Muscle of back (tissue), 11 donors: ENCODE results near the gene EPHA10. TPM values are rescaled to one million over a fixed set of nuclear protein-coding genes. Genes with fewer than 3 reads are reported as not detected.

ENCODE experiments used
- DNase-seq, 3 donors: peaks; one replicate each; pipeline versions ENCODE4 v3.0.0 to v3.0.0-alpha.2; 2013
- polyA plus RNA-seq, 10 donors: library from polyadenylated mRNA; unstranded; fragments of 120-200 nt; gene quantifications; one replicate each; pipeline ENCODE4 v1.2.1, GENCODE V29; 2013; ENCODE audit not compliant: insufficient read length in 10 of 10

EPHA10 gene
- polyA plus RNA-seq, 10 donors, result 0.04 to 0.26 (median 0.18) TPM; not detected in 5

- no peak for DNase-seq
Observed at GRCh38 chr1:37677143-37677439, 87.8 kb downstream of the EPHA10 start.

- DNase-seq, result peak in 2 of 3 donors; percentile 53 to 79
Observed at GRCh38 chr1:37676281-37677142, 88.4 kb downstream of the EPHA10 start.

GRCh38 chr1:37673920-37674319 is 91.0 kb downstream of the EPHA10 start:
- no peak for DNase-seq

- no peak for DNase-seq
Observed at GRCh38 chr1:37672136-37672870, 92.6 kb downstream of the EPHA10 start.

- DNase-seq, result no peak
Observed at GRCh38 chr1:37671261-37671660, 93.7 kb downstream of the EPHA10 start.

- DNase-seq, result no peak
Observed at GRCh38 chr1:37670133-37670532, 94.8 kb downstream of the EPHA10 start.

GRCh38 chr1:37667023-37667671 is 97.8 kb downstream of the EPHA10 start:
- DNase-seq, result peak in 2 of 3 donors; percentile 53 to 77

- peak in 1 of 3 donors; percentile 33 for DNase-seq
Observed at GRCh38 chr1:37666241-37666867, 98.6 kb downstream of the EPHA10 start.

Other genes with a start within 250 kb of the EPHA10 start
- 1 to 10 TPM; 6.9 to 9.6 (median 8.4) TPM for gene SNIP1, start 210.8 kb downstream of the EPHA10 start, polyA plus RNA-seq
- gene DNALI1, start 208.2 kb downstream of the EPHA10 start, polyA plus RNA-seq, result 10 to 100 TPM in 6 of 10 donors, 1 to 10 TPM in 4; 5.5 to 16.1 (median 10.6) TPM
- gene GNL2, start 169.2 kb downstream of the EPHA10 start, polyA plus RNA-seq, result 10 to 100 TPM; 45.9 to 60.8 (median 52.1) TPM
- 1 to 10 TPM in 2 of 10 donors, under 1 TPM in 3, not detected in 5; 0.09 to 2.8 (median 0.16) TPM for gene RSPO1, start 130.2 kb downstream of the EPHA10 start, polyA plus RNA-seq
- 10 to 100 TPM in 5 of 10 donors, 1 to 10 TPM in 5; 5.7 to 15.7 (median 9.7) TPM for gene CDCA8, start 72.6 kb downstream of the EPHA10 start, polyA plus RNA-seq
- gene MANEAL, start 28.7 kb upstream of the EPHA10 start, polyA plus RNA-seq, result 1 to 10 TPM; 2.0 to 5.1 (median 3.0) TPM
- gene C1orf122, start 42.7 kb upstream of the EPHA10 start, polyA plus RNA-seq, result 10 to 100 TPM; 28.1 to 55.2 (median 34.3) TPM
- gene YRDC, start 43.1 kb upstream of the EPHA10 start, polyA plus RNA-seq, result 1 to 10 TPM; 6.4 to 9.5 (median 7.7) TPM
- 1 to 10 TPM; 4.8 to 8.0 (median 6.1) TPM for gene MTF1, start 94.5 kb upstream of the EPHA10 start, polyA plus RNA-seq
- 10 to 100 TPM in 9 of 10 donors, 1 to 10 TPM in 1; 7.1 to 13.6 (median 10.8) TPM for gene INPP5B, start 181.9 kb upstream of the EPHA10 start, polyA plus RNA-seq
- 10 to 100 TPM; 38.8 to 75.4 (median 57.2) TPM for gene SF3A3, start 224.9 kb upstream of the EPHA10 start, polyA plus RNA-seq
- 100 to 1,000 TPM in 9 of 10 donors, 10 to 100 TPM in 1; 66.8 to 174 (median 127) TPM for gene FHL3, start 240.4 kb upstream of the EPHA10 start, polyA plus RNA-seq
- 100 to 1,000 TPM in 5 of 10 donors, 10 to 100 TPM in 5; 77.5 to 122 (median 101) TPM for gene UTP11, start 247.6 kb upstream of the EPHA10 start, polyA plus RNA-seq